ENCODE results near the gene ZMYM4.
"Not testable (repeated sequence)": the region's sequence is repeated elsewhere in the genome, so short reads cannot be mapped to it uniquely, and the experiment has no call there.

Gene ZMYM4

DNA sequence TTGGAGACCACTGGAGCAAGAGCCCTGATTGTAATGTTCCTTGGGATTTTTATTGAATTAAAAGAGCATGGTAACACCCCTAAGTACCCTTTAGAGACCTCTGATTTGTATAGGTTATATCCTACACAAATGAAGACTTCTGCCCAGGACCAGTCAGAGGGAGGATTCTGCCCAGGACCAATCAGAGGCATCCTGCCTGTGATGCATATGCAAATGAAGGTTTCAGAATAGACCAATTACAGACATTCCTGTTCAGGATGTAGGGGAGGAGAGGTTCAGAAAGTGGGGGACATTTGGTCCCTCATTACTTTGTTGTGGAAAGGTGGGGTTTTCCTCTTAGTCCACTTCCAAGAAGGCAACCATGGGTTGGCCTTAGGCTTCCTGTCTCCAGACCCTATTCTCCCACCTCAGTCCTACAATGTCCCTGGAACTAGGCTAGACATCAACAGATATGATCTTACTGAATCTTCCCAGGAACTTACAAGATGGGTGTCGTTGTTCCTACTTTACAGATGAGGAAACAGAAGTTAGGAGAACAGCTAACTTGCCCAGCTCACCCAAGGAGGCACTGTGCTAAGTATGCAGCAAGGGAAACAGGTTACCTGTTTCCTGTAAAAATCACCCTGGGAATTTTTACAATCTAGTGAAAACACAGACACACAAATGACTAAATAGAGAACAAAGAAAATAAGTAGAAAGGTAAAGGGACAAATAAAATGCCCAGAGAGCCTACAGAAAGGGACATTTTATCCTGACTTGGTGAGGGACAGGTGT is 38.7 kb upstream of the ZMYM4 start:
- no peak for ATAC-seq

DNA sequence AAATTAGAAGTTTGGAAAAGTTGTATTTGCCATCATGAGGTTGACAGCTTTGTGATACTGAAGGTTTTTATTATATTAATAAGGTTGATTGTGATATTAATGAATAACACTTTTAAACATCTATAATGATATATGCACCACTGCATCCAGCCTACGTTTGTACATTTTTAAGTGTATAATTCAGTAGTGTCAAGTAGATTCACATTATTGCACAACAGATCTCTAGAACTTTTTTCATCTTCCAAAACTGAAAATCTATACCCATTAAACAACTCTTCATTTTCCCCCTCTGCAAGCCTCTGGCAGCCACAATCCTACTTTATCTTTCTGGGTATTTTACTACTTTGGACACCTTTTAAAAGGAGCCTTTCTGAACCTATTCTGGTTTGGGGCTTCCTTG is 37.2 kb upstream of the ZMYM4 start:
- no peak for ATAC-seq
- TF ChIP-seq ISL1 (CRISPR knock-in tag; IDR thresholded peaks at IDR 0.05) (no peak), SNAI2 (CRISPR knock-in tag; IDR thresholded peaks at IDR 0.05) (no peak), RARB (CRISPR knock-in tag; IDR thresholded peaks at IDR 0.05) (no peak), ZFP30 (CRISPR knock-in tag; IDR thresholded peaks at IDR 0.05) (no peak)

More for the DNA sequence above, 38.7 kb upstream of the ZMYM4 start:
- TF ChIP-seq ZFP30 (CRISPR knock-in tag; IDR thresholded peaks at IDR 0.05) (no peak), OSR1 (CRISPR knock-in tag; IDR thresholded peaks at IDR 0.05) (no peak), TOX (CRISPR knock-in tag; IDR thresholded peaks at IDR 0.05; ENCODE audit: borderline replicate concordance) (no peak), ZNF70 (CRISPR knock-in tag; IDR thresholded peaks at IDR 0.05) (no peak), ARNTL (CRISPR knock-in tag; IDR thresholded peaks at IDR 0.05; ENCODE audit: borderline replicate concordance, low read depth) (no peak), PPARA (CRISPR knock-in tag; IDR thresholded peaks at IDR 0.05; ENCODE audit: borderline replicate concordance) (no peak), ISL1 (CRISPR knock-in tag; IDR thresholded peaks at IDR 0.05) (no peak), TCF4 (CRISPR knock-in tag; IDR thresholded peaks at IDR 0.05; ENCODE audit: borderline replicate concordance) (no peak)
- TF ChIP-seq, protein P1, sequence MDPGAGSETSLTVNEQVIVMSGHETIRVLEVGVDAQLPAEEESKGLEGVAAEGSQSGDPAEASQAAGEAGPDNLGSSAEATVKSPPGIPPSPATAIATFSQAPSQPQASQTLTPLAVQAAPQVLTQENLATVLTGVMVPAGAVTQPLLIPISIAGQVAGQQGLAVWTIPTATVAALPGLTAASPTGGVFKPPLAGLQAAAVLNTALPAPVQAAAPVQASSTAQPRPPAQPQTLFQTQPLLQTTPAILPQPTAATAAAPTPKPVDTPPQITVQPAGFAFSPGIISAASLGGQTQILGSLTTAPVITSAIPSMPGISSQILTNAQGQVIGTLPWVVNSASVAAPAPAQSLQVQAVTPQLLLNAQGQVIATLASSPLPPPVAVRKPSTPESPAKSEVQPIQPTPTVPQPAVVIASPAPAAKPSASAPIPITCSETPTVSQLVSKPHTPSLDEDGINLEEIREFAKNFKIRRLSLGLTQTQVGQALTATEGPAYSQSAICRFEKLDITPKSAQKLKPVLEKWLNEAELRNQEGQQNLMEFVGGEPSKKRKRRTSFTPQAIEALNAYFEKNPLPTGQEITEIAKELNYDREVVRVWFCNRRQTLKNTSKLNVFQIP (CRISPR knock-in tag; IDR thresholded peaks at IDR 0.05; ENCODE audit: borderline replicate concordance, low read depth) = no peak
- TF ChIP-seq, protein P2, sequence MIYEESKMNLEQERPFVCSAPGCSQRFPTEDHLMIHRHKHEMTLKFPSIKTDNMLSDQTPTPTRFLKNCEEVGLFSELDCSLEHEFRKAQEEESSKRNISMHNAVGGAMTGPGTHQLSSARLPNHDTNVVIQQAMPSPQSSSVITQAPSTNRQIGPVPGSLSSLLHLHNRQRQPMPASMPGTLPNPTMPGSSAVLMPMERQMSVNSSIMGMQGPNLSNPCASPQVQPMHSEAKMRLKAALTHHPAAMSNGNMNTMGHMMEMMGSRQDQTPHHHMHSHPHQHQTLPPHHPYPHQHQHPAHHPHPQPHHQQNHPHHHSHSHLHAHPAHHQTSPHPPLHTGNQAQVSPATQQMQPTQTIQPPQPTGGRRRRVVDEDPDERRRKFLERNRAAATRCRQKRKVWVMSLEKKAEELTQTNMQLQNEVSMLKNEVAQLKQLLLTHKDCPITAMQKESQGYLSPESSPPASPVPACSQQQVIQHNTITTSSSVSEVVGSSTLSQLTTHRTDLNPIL (CRISPR knock-in tag; IDR thresholded peaks at IDR 0.05; ENCODE audit: low read depth) = no peak

DNA sequence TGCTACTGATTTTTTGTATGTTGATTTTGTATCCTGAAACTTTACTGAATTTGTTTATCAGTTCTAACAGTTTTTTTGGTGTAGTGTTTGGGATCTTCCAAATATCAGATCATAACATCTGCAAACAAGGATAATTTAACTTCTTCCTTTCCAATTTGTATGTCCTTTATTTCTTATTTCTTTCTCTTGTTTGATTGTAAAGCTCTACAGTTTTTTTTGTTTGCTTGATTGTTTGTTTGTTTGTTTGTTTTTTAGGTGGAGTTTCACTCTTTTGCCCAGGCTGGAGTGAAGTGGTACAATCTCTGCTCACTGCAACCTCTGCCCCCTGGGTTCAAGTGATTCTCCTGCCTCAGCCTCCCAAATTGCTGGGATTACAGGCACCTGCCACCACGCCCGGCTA is 31.7 kb upstream of the ZMYM4 start:
- not testable (repeated sequence) for ATAC-seq

DNA sequence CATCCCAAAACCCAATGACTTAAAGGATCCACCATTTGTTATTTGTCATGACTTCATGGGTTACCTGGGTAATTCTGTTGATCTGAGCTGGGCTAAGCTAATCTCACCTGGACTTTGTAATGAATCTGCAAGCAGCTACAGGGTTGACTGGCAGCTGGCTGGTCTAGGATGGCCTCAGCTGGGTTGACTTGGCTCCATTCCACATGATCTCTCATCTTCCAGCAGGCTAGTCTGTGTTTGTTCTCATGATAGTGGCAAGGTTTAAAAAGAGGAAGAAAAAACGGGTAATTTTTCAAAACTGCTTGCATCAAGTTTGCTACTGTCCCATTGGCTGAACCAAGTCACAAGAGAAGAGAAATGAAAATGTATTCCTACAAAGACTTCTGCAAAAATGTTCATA is 24.8 kb upstream of the ZMYM4 start:
- no peak for TF ChIP-seq ZNF565 (CRISPR knock-in tag; conservative IDR thresholded peaks at IDR 0.05; ENCODE audit: low read depth)
- no peak for TF ChIP-seq OSR1 (CRISPR knock-in tag; IDR thresholded peaks at IDR 0.05)
- no peak for TF ChIP-seq GLIS3 (CRISPR knock-in tag; IDR thresholded peaks at IDR 0.05)
- TF ChIP-seq TOX (CRISPR knock-in tag; IDR thresholded peaks at IDR 0.05; ENCODE audit: borderline replicate concordance) = no peak
- no peak for TF ChIP-seq ESRRG (CRISPR knock-in tag; IDR thresholded peaks at IDR 0.05)
- TF ChIP-seq ARNTL (CRISPR knock-in tag; IDR thresholded peaks at IDR 0.05; ENCODE audit: borderline replicate concordance, low read depth) = no peak
- TF ChIP-seq, protein P3, sequence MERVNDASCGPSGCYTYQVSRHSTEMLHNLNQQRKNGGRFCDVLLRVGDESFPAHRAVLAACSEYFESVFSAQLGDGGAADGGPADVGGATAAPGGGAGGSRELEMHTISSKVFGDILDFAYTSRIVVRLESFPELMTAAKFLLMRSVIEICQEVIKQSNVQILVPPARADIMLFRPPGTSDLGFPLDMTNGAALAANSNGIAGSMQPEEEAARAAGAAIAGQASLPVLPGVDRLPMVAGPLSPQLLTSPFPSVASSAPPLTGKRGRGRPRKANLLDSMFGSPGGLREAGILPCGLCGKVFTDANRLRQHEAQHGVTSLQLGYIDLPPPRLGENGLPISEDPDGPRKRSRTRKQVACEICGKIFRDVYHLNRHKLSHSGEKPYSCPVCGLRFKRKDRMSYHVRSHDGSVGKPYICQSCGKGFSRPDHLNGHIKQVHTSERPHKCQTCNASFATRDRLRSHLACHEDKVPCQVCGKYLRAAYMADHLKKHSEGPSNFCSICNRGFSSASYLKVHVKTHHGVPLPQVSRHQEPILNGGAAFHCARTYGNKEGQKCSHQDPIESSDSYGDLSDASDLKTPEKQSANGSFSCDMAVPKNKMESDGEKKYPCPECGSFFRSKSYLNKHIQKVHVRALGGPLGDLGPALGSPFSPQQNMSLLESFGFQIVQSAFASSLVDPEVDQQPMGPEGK (CRISPR knock-in tag; IDR thresholded peaks at IDR 0.05; ENCODE audit: borderline replicate concordance) = no peak
- TF ChIP-seq, protein P1 (CRISPR knock-in tag; IDR thresholded peaks at IDR 0.05; ENCODE audit: borderline replicate concordance, low read depth) = no peak
- TF ChIP-seq ZC3H10 (CRISPR knock-in tag; IDR thresholded peaks at IDR 0.05) = no peak
- no peak for TF ChIP-seq PPARA (CRISPR knock-in tag; IDR thresholded peaks at IDR 0.05; ENCODE audit: borderline replicate concordance)
- TF ChIP-seq, protein P4, sequence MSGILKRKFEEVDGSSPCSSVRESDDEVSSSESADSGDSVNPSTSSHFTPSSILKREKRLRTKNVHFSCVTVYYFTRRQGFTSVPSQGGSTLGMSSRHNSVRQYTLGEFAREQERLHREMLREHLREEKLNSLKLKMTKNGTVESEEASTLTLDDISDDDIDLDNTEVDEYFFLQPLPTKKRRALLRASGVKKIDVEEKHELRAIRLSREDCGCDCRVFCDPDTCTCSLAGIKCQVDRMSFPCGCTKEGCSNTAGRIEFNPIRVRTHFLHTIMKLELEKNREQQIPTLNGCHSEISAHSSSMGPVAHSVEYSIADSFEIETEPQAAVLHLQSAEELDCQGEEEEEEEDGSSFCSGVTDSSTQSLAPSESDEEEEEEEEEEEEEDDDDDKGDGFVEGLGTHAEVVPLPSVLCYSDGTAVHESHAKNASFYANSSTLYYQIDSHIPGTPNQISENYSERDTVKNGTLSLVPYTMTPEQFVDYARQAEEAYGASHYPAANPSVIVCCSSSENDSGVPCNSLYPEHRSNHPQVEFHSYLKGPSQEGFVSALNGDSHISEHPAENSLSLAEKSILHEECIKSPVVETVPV (CRISPR knock-in tag; IDR thresholded peaks at IDR 0.05) = no peak
- no peak for TF ChIP-seq CSDC2 (CRISPR knock-in tag; IDR thresholded peaks at IDR 0.05)
- TF ChIP-seq RARB (CRISPR knock-in tag; IDR thresholded peaks at IDR 0.05) = no peak
- no peak for TF ChIP-seq BACH2 (CRISPR knock-in tag; IDR thresholded peaks at IDR 0.05; ENCODE audit: borderline replicate concordance)
- no peak for TF ChIP-seq ZNF70 (CRISPR knock-in tag; IDR thresholded peaks at IDR 0.05)
- TF ChIP-seq ZFP30 (CRISPR knock-in tag; IDR thresholded peaks at IDR 0.05) = no peak
- TF ChIP-seq ZNF8 (CRISPR knock-in tag; IDR thresholded peaks at IDR 0.05) = no peak
- no peak for TF ChIP-seq SNAI2 (CRISPR knock-in tag; IDR thresholded peaks at IDR 0.05)
- no peak for ATAC-seq

Measured in SK-N-SH treated with all-trans-retinoic acid at 6 μM for 48 hours (cell line).